ENCODE data around the gene KCNN4. TPM values are rescaled to one million over a fixed set of nuclear protein-coding genes. Genes with fewer than 3 reads are reported as not detected.
"Not testable (repeated sequence)": the region's sequence is repeated elsewhere in the genome, so short reads cannot be mapped to it uniquely, and the experiment has no call there.

Gene KCNN4
- total and polyA plus RNA-seq, 10 of the 15 experiments (the other 5 are each of a cell fraction or from before 2014, with no cell fraction given), result 1.4 to 112 (median 77.9) TPM

DNA sequence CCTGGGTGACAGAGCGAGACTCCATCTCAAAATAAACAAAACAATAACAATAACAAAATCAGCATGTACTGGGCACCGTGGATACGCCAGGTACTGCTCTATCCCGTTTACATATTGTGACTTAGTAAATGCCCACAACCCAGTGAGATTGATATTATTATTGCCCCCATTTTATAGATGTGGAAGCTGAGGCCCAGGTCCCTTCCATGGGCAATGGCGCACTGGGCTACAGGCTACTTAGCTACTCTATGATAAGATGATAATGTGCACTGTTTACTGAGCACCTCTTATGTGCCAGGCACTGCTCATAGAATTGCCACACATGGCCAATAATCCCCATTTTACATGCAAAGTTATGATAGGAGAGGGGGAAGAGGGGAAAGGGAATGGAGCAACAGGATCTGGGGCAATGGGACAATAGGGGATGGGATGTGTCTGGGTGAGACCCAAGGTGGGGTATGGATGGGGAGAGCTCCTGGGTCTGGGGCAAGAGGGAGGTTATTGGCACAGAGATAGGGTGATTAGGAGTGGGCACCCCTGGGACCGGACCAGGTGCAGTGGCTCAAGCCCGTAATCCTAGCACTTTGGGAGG lies 5.4 kb downstream of the KCNN4 start:
- Histone ChIP-seq H3K4me1 (ENCODE audit: control insufficient read depth, insufficient read depth, low read length) (peaks cover 30% of the 10 kb centered on the region), H3K9ac (ENCODE audit: control insufficient read depth, insufficient read depth, low read length) (no peak overlapping the region), H3K27me3 (replicated peaks in 1 of 2; ENCODE audit: control insufficient read depth in 2 of 2, insufficient read depth in 2 of 2, low read length in 1 of 2) (no peaks in the 10 kb centered on the region), H2AFZ (ENCODE audit: control insufficient read depth, low read depth, low read length) (no peak overlapping the region), H3K36me3 (ENCODE audit: control insufficient read depth in 2 of 2, insufficient read depth in 2 of 2, low read length in 1 of 2) (peaks cover 25 to 31% of the 10 kb centered on the region in 2 experiments), H4K20me1 (ENCODE audit: control insufficient read depth, insufficient read depth) (no peaks in the 10 kb centered on the region), H3K9me3 (replicated peaks; ENCODE audit: control insufficient read depth, insufficient read depth, low read length) (no peaks in the 10 kb centered on the region), H3K4me2 (ENCODE audit: control insufficient read depth, insufficient read depth) (peak overlapping the region; percentile 96; the same call in 1 of the 2 replicates), H3K79me2 (ENCODE audit: control insufficient read depth, insufficient read depth, low read length) (peaks cover 53% of the 10 kb centered on the region), H3K27ac (ENCODE audit: control insufficient read depth, insufficient read depth) (peak overlapping the region; percentile 25; the same call in 1 of the 2 replicates), H3K4me3 (no peak overlapping the region)
- no peak for ATAC-seq
- FAIRE-seq, result no peak
- ChIA-PET CTCF (interaction anchor here (1.0 to 9.2 kb wide), 5 partner anchors 9 to 107 kb away, joined by 3 to 324 read pairs (median 5); partner anchors contain the start of gene SMG9), RAD21 (ENCODE audit: unreplicated experiment) (interaction anchor here (0.5 to 7.4 kb wide), 5 partner anchors 10 to 106 kb away, joined by 3 to 148 read pairs (median 117); partner anchors contain the start of genes PLAUR and SMG9), POLR2A (interaction anchor here (0.5 to 8.4 kb wide), 3 partner anchors 15 to 247 kb away, joined by 5 to 389 read pairs (median 79); partner anchors contain the start of gene SMG9), SMC1A (ENCODE audit: uncharacterized antibody, unreplicated experiment) (interaction anchor here (6.0 to 8.3 kb wide), 3 partner anchors 15 to 106 kb away, joined by 43 to 325 read pairs (median 69); partner anchors contain the start of genes PLAUR and SMG9)
- in situ Hi-C loops (cut with MboI), result no loop called here
- TF ChIP-seq ZNF207 (IDR thresholded peaks at IDR 0.05; ENCODE audit: borderline replicate concordance) (no peak), HDAC6 (IDR thresholded peaks at IDR 0.05; ENCODE audit: unreplicated experiment) (no peak)
- no peak for DNase-seq (ENCODE audit: low read depth, low spot score)
- WGBS (ENCODE audit: insufficient coverage, insufficient replicate concordance, low lambda C conversion rate, missing lambda C conversion rate), result 89% methylated on average over 7 of the region's 7 CpGs
- no TSS peak for BruUV-seq (replicated peaks)
- intact Hi-C loops (cut with micrococcal nuclease; ENCODE audit: unreplicated experiment), result no loop called here

- H3K9ac ChIP-seq (ENCODE audit: control insufficient read depth, insufficient read depth, low read length); intact Hi-C loops (cut with micrococcal nuclease; ENCODE audit: unreplicated experiment); H3K4me2 ChIP-seq (ENCODE audit: control insufficient read depth, insufficient read depth); H4K20me1 ChIP-seq (ENCODE audit: control insufficient read depth, insufficient read depth); H2AFZ ChIP-seq (ENCODE audit: control insufficient read depth, low read depth, low read length); H3K27me3 ChIP-seq (replicated peaks in 1 of 2; ENCODE audit: control insufficient read depth in 2 of 2, insufficient read depth in 2 of 2, low read length in 1 of 2); FAIRE-seq; BruUV-seq (replicated peaks); H3K9me3 ChIP-seq (replicated peaks; ENCODE audit: control insufficient read depth, insufficient read depth, low read length); H3K4me3 ChIP-seq; ATAC-seq; DNase-seq (ENCODE audit: low read depth, low spot score); H3K27ac ChIP-seq (ENCODE audit: control insufficient read depth, insufficient read depth): not testable (repeated sequence)
- 98% methylated on average over 11 of the region's 11 CpGs for WGBS (ENCODE audit: insufficient coverage, insufficient replicate concordance, low lambda C conversion rate, missing lambda C conversion rate)
- Histone ChIP-seq H3K36me3 (ENCODE audit: control insufficient read depth in 2 of 2, insufficient read depth in 2 of 2, low read length in 1 of 2) (peaks cover 28 to 35% of the 10 kb centered on the region in 2 experiments), H3K4me1 (ENCODE audit: control insufficient read depth, insufficient read depth, low read length) (peaks cover 30% of the 10 kb centered on the region), H3K79me2 (ENCODE audit: control insufficient read depth, insufficient read depth, low read length) (peaks cover 48% of the 10 kb centered on the region)
- ChIA-PET POLR2A (interaction anchor here (8.0 kb wide), 1 partner anchor 15 kb away, joined by 389 read pairs; the partner anchor contains the start of gene SMG9), CTCF (interaction anchor here (1.0 to 9.2 kb wide), 4 partner anchors 14 to 106 kb away, joined by 3 to 324 read pairs (median 74); partner anchors contain the start of gene SMG9), SMC1A (ENCODE audit: uncharacterized antibody, unreplicated experiment) (interaction anchor here (8.0 to 8.3 kb wide), 2 partner anchors 14 to 30 kb away, joined by 69 to 325 read pairs; partner anchors contain the start of gene SMG9), RAD21 (ENCODE audit: unreplicated experiment) (interaction anchor here (7.2 to 7.4 kb wide), 3 partner anchors 21 to 106 kb away, joined by 86 to 118 read pairs (median 117); partner anchors contain the start of genes PLAUR and SMG9)
- in situ Hi-C loops (cut with MboI), result loop anchor here (25.0 kb wide), 2 partner anchors 1687 to 1838 kb away; partner anchors contain the start of genes ERFL and FOSB
Measured at GRCh38 chr19:43774940-43775258, 5.9 kb downstream of the KCNN4 start.
